Measurements from ENCODE around the gene RPS6KB1.
A peak's percentile ranks its signal among the peaks of the same experiment; 100 is the strongest.
"Not testable (repeated sequence)": the region's sequence is repeated elsewhere in the genome, so short reads cannot be mapped to it uniquely, and the experiment has no call there.

The RPS6KB1 gene

DNA sequence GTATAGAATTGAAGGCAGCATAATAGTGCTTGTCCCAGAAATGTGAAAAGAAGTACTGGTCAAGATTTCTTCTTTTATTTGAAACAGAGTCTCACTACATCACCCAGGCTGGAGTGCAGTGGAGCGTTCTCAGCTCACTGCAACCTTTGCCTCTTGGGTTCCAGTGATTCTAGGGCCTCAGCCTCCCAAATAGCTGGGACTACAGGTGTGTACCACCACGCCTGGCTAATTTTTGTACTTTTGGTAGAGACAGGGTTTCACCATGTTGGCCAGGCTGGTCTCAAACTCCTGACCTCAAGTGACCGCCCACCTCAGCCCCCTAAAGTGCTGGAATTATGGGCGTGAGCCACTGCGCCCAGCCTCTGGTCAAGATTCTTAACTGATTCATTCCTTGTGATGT is 27.7 kb downstream of the RPS6KB1 start:
- H3K4me3 ChIP-seq (ENCODE audit: low read length); DNase-seq (ENCODE audit: low read depth, low spot score): not testable (repeated sequence)

DNA sequence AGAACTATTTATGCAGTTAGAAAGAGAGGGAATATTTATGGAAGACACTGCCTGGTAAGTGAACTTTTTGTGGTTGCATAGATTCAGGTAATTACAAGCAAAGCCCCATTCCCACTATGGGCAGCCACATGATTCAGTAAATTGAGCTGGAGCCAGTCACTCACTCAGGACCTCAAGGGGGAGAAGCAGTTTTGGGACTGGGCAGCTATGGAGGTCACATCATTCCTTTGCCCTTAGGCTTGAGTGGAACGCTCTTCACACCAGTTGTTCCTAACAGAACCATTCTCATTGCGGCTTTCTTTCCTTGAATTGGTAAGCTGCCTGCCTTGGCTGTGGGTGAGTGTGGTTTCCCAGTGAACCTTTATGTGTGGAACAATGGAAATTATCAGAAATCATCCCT is 37.2 kb downstream of the RPS6KB1 start:
- not testable (repeated sequence) for H3K4me3 ChIP-seq (ENCODE audit: low read length); DNase-seq (ENCODE audit: low read depth, low spot score)

DNA sequence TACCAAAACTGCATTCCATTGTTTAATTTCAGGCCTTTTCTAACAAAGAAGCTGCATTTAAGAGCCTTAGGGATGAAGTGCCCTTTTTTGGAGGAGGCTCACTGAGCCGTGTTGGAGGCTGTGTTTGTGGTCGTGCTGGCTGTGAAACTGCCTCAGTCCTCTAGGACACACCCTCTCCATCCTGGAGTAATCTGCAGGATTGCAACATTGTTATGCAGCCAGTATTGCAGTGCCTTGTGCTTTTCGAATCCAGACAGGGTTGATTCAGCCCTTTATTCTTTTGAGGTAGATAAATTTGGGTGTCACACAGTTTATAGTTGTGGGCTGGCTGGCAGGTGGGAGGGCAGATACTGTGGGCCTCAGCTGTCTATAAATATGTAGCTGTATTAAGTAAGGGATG is 37.8 kb downstream of the RPS6KB1 start:
- not testable (repeated sequence) for DNase-seq (ENCODE audit: low read depth, low spot score); H3K4me3 ChIP-seq (ENCODE audit: low read length)

DNA sequence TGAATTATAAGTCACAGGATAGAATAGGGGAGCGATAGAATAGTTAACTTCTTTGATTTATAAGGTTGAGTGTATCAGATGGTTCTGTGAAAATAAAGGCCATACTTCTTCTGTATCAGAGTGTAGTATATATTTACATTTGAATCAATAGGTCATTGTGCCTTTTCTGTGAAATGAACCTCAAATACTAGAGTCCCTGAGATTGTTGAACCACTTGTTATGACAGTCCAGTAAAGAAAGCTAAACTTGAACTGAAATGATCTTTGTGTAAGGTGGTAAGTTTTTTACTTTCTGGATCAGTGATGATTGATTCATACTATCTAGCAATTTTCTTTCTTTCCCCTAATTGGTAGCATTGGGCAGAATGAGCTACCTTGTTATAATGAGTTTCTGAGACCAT is 40.4 kb downstream of the RPS6KB1 start:
- not testable (repeated sequence) for H3K4me3 ChIP-seq (ENCODE audit: low read length); DNase-seq (ENCODE audit: low read depth, low spot score)

DNA sequence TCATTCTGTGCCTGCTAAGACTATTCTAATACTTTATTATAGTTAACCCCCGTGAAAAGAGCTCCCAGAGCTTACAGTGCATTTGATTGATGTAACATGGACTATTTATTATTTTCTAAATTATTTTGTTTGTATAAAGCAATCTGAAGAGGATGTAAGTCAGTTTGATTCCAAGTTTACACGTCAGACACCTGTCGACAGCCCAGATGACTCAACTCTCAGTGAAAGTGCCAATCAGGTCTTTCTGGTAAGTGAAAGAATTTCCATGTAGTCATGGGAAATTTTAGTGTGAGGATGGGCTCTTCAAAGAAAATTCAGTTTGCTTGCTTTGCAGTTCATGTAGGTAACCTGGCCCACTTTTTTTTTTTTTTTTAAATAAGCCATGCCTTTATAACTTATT is 47.8 kb downstream of the RPS6KB1 start:
- not testable (repeated sequence) for DNase-seq (ENCODE audit: low read depth, low spot score); H3K4me3 ChIP-seq (ENCODE audit: low read length)

DNA sequence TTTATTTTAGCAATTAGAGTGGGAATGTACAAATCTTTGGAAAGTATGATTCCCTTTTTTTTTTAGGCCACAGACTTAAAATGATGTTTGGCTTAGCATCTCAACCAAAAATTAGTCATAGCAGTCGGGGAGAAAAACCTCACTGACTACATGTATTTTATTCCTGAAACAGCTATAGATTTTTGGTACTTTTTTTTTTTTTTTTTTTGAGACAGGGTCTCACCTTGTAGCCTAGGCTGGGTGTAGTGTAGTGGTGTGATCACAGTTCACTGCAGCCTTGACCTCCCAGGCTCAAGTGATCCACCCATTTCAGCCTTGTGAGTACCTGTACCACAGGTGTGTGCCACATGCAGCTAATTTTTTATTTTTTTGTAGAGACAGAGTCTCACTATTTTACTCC is 48.2 kb downstream of the RPS6KB1 start:
- no peak overlapping the region for H3K4me3 ChIP-seq (ENCODE audit: low read length)
- DNase-seq (ENCODE audit: low read depth, low spot score): no peak

DNA sequence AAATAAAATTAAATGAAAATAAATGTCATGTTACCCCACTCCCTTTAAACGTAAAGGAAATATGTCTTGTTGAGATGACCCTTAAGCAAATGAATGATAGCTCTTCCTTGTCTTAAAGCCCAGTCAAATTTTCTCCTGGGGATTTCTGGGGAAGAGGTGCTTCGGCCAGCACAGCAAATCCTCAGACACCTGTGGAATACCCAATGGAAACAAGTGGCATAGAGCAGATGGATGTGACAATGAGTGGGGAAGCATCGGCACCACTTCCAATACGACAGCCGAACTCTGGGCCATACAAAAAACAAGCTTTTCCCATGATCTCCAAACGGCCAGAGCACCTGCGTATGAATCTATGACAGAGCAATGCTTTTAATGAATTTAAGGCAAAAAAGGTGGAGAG is 53.5 kb downstream of the RPS6KB1 start:
- DNase-seq (ENCODE audit: low read depth, low spot score); H3K4me3 ChIP-seq (ENCODE audit: low read length): not testable (repeated sequence)

DNA sequence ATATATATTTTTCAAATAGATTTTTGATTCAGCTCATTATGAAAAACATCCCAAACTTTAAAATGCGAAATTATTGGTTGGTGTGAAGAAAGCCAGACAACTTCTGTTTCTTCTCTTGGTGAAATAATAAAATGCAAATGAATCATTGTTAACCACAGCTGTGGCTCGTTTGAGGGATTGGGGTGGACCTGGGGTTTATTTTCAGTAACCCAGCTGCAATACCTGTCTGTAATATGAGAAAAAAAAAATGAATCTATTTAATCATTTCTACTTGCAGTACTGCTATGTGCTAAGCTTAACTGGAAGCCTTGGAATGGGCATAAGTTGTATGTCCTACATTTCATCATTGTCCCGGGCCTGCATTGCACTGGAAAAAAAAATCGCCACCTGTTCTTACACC is 54.4 kb downstream of the RPS6KB1 start:
- not testable (repeated sequence) for DNase-seq (ENCODE audit: low read depth, low spot score)

DNA sequence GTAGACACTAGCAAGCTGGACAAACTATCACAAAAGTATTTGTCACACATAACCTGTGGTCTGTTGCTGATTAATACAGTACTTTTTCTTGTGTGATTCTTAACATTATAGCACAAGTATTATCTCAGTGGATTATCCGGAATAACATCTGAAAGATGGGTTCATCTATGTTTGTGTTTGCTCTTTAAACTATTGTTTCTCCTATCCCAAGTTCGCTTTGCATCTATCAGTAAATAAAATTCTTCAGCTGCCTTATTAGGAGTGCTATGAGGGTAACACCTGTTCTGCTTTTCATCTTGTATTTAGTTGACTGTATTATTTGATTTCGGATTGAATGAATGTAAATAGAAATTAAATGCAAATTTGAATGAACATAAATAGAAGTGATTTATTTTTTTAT is 57.1 kb downstream of the RPS6KB1 start:
- no peak for DNase-seq (ENCODE audit: low read depth, low spot score)
- no peak overlapping the region for H3K4me3 ChIP-seq (ENCODE audit: low read length)

More for the DNA sequence above, 54.4 kb downstream of the RPS6KB1 start:
- not testable (repeated sequence) for H3K4me3 ChIP-seq (ENCODE audit: low read length)

DNA sequence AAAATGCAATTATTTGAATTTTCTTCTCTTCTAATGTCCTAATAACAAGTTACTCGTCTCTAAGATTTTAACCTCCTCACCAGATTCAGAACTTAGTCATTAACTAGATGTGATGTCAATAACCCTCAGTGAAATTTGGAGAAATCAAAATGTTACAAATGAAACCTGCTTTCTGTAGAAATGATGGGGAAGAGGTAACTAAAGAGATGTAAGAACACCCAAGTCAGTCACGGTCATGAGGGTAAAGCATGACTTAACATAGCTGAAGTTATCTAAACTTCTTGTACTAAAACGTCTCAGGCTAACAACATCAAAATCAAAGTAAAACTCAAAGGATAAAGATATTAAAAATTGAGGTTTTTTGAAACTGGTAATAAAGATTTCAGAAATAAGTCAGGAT is 61.9 kb downstream of the RPS6KB1 start:
- DNase-seq (ENCODE audit: low read depth, low spot score): no peak
- no peak overlapping the region for H3K4me3 ChIP-seq (ENCODE audit: low read length)

DNA sequence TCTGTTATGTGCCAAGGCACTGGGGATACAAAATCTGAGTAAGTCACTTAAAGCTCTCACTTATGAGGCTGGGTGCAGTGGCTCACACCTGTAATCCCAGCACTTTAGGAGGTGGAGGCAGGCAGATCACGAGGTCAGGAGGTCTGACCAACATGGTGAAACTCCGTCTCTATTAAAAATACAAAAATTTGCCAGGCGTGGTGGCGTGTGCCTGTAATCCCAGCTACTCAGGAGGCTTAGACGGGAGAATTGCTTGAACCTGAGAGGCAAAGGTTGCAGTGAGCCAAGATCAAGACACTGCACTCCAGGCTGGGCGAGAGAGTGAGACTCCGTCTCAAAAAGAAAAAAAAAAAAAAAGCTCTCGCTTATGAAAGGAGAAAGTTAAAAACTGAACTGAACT is 66.7 kb downstream of the RPS6KB1 start:
- DNase-seq (ENCODE audit: low read depth, low spot score); H3K4me3 ChIP-seq (ENCODE audit: low read length): not testable (repeated sequence)

DNA sequence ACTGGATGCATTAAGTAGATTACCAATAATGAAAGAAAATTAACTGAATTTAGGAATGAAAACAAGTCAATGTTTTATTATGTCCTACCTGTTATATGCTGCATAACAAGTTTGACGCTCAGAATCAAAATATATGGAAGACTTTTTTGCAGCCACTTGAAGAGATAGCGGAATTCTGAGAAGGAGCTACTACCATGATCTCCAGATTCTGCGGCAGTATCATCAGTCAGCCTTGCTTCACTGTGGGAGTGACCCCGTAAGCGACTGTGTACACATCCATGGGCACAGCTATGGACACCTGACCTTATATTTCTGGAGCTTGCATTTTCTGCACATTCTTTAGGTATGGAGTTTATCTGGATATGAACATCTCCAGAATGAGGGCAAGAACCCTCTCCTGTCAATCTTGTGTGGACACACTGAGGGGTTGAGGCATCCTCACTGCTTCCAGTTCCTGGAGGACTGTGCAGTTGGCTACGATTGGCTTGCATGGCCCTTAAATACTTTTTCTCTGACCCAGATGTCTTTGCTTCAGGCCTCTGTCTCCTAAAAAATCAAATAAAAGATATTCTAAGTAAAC is 69.9 kb downstream of the RPS6KB1 start:
- no peak for DNase-seq (ENCODE audit: low read depth, low spot score)
- H3K4me3 ChIP-seq (ENCODE audit: low read length): no peak overlapping the region

DNA sequence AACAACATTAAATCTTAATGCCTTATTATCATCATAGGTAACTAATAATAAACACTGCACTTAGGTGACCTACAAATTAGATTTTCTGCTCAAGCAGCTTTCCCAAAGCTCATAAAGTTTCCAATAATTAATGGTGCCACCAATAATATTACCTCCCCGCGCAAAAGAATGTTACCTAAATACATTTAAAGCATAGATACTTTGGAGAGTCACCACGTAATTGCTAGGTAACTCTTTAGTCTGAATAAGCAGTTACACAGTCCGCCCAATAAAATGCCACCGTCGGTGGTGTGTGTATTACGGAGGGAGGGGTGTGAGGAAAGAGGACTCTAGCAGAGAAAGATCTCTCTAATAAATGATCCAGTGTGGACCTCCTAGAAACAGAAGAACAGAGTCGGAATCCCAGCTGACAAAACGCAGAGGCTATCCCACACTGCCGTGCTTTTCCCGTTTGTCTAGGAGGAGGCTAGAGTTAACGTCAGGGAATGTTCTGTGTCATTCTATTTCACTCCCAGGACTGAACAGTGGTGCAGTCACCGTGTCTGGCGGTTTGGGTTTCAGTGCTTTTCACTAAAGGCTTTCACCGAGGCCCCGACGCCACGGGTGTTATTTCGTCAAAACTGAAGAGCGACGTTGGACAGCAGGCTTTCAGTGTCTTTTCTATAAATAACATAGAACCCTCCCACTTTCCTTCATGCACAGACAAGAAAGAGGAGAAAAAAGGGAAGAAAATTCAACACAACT is 71.0 kb downstream of the RPS6KB1 start:
- peak overlapping the region; percentile 89 for H3K4me3 ChIP-seq (ENCODE audit: low read length)
- DNase-seq (ENCODE audit: low read depth, low spot score): no peak

DNA sequence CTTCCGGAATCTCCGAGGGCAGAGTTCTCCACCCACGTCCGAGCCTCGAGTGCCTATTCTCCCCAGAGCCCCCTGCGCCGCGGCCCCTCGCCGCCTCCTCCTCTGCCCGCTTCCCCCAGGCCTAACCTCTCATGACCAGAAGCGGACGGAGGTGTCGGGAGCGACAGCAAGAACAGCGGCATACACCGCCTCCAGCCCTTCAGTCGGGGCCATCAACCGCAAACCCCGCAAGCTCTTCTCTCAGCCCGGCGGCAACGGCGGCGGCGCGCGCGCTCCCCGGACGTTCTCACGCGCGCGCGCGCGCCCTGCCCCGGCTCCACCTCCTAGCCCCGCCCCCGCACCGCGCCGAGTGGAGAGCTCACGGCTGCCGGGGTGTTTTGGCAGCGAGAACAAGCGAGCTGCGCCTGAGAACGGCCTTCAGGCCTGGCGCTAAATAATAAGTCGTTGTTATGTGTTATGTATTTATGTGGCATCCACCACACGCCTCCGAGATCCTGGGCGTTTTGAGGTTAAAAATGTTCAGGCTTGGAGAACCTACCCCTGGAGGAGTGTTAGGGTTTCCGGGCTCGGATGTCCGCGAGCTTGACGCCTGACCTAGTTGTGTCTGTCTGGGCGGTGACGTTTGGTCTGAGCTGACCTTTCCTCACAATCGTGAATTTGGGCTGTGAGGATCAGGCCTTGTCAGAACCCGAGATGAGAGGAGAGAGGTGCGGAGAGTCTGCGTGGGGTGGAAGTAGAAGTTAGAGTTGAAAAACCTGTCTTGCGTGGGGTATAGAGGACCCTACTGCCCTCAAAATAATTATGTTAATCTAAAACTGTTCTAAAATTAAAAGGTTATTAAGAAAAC is 71.8 kb downstream of the RPS6KB1 start, which contains the start of gene RNFT1:
RNFT1 (minus strand) TSS at position 259 of the 847 bp plus-strand sequence; CDS start at position 182, 77 bp downstream.
- DNase-seq (ENCODE audit: low read depth, low spot score): peak; percentile 64
- H3K4me3 ChIP-seq (ENCODE audit: low read length): peak within 1 kb of the TSS; percentile 89

DNA sequence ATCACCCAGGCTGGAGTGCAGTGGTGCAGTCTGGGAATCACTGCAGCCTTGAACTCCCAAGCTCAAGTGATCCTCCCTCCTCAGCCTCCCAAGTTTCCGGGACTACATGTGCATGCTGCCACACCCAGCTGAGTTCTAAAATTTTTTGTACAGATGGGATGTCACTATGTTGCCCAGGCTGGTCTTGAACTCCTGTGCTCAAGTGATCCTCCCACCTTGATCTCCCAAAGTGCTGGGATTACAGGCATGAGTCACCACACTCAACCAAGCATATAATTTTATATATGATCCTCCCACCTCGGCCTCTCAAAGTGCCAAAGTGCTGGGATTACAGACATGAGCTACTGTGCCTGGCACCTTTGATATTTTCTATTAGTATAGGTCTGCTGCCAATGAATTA is 78.8 kb downstream of the RPS6KB1 start:
- not testable (repeated sequence) for H3K4me3 ChIP-seq (ENCODE audit: low read length); DNase-seq (ENCODE audit: low read depth, low spot score)

DNA sequence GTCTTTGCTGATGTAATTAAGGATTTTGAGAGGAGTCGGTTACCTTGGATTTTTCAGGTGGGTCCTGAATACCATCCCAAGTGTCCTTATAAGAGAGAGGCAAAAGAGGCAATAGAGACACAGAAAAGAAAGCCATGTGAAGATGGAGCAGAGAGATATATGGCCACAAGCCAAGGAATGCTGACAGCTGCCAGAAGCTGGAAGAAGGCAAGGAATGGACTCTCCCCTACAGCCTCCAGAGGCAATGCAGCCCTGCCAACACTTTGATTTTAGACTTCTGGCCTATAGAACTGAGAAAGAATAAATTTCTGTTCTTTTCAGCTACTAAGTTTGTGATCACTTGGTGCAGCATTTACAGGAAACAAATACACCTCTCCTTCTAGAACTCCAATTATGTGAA is 79.9 kb downstream of the RPS6KB1 start:
- DNase-seq (ENCODE audit: low read depth, low spot score): no peak
- no peak overlapping the region for H3K4me3 ChIP-seq (ENCODE audit: low read length)

DNA sequence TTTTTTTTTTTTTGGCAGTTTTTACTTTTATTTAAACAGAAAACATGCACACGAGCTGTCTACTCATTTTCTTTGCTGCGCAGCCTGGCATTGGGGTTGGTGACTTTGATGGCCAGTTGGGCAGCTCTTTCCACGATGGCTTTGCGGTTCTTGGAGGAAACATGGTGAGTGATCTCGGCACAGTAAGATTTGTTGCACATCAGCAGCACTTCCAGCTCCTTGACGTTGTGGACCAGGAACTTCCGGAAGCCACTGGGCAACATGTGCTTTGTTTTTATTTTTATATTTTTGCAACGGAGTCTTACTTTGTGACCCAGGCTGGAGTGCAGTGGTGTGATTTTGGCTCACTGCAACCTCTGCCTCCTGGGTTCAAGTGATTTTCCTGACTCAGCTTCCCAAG is 80.6 kb downstream of the RPS6KB1 start:
- DNase-seq (ENCODE audit: low read depth, low spot score); H3K4me3 ChIP-seq (ENCODE audit: low read length): not testable (repeated sequence)

DNA sequence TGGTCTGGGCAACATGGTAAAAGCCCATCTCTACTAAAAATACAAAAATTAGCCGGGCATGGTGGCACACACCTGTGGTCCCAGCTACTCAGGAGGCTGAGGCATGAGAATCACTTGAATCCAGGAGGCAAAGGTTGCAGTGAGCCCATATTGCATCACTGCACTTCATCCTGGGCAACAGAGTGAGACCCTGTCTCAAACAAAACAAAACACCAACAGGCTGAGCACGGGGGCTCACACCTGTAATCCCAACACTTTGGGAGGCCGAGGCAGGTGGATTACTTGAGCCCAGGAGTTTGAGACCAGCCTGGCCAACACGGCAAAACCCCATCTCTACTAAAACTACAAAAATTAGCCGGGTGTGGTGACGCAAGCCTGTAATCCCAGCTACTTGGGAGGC is 82.2 kb downstream of the RPS6KB1 start:
- not testable (repeated sequence) for H3K4me3 ChIP-seq (ENCODE audit: low read length); DNase-seq (ENCODE audit: low read depth, low spot score)

DNA sequence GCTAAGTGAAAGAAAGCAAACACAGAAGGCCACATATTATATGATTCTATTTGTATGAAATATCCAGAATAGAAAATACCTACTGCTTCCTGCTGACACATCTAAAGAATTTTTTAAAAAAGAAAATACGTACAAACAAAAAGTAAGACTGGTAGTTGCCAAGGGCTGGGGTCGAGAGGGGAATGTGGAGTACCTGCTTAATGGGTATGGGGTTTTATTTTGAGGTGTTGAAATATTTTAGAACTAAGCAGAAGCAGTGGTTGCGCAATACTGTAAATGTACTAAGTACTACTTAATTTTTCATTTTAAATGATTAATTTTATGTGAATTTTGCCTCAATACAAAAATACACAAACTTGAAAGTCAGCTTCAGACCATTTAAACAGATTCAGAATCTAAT is 103.7 kb downstream of the RPS6KB1 start:
- DNase-seq (ENCODE audit: low read depth, low spot score); H3K4me3 ChIP-seq (ENCODE audit: low read length): not testable (repeated sequence)
